Measurements from ENCODE around the gene PFDN1. TPM values are rescaled to one million over a fixed set of nuclear protein-coding genes. Genes with fewer than 3 reads are reported as not detected.

The PFDN1 gene
- total RNA-seq, 6 experiments from 2014 or later = 9.8 to 30.8 (median 14.7) TPM

DNA sequence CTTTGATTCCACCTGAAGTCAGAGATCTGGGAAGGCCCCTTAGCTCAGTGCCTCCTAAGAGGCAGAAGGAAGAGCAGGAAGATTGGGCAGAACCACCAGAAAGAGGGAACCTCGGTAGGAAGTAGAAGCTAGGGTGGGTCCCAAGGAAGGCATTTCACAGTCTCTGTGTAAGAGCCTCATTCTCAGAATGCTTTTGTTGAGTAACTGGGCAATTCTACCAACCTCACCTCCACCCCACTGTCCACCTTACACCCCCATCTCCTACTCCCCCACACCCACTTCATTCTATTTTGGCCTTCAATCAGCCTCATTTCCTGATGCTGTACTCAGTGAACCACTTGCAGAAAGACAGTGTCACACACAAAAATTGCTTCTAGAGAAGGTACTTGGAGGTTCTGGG lies 40.0 kb upstream of the PFDN1 start:
- no peak for ATAC-seq
- Histone ChIP-seq H3K4me3 (no peak overlapping the region), H3K27ac (no peak overlapping the region)

DNA sequence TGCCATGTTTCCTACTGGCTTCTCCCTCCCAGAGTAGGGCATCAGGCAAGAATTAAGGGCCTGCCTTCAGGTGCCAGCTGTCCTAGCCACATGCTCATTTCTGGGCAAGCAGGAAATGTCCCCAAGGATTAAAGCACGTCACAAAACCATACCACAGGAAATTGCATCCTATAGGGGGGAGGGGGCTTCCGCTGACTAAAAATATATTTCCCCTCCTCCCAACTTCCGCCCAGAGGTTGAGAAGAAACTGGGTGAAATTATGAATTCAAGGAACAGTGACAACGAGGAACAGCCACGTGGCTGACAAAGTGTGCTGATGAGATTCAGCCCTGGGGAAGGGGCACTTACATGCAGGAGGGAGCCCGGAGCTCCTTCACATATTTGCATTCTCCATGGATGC lies 39.4 kb upstream of the PFDN1 start:
- peak in 1 of 4 donors; percentile 4 for ATAC-seq
- H3K27ac ChIP-seq = no peak overlapping the region
- no peaks in the 10 kb centered on the region for H3K36me3 ChIP-seq
- H3K27me3 ChIP-seq = no peaks in the 10 kb centered on the region
- H3K4me3 ChIP-seq = no peak overlapping the region
- TF ChIP-seq POLR2A (IDR thresholded peaks at IDR 0.05) = no peak
- TF ChIP-seq CTCF (IDR thresholded peaks at IDR 0.05) = no peak
- no peaks in the 10 kb centered on the region for H3K9me3 ChIP-seq
- no peak for DNase-seq
- intact Hi-C loops (cut with DNase I) = loop anchor here in 1 of 2 donors (5.0 kb wide), 1 partner anchor 100 kb away; no protein-coding TSS in a partner anchor
- H3K4me1 ChIP-seq = peaks cover 0 to 20% (median 3%) of the 10 kb centered on the region in 4 donors
- 56% methylated on average over 4 of the region's 6 CpGs for WGBS (ENCODE audit: insufficient coverage, low coverage, low lambda C conversion rate, missing lambda C conversion rate)

More for the DNA sequence above, 40.0 kb upstream of the PFDN1 start:
- no peak for TF ChIP-seq CTCF (IDR thresholded peaks at IDR 0.05)
- no peak for TF ChIP-seq POLR2A (IDR thresholded peaks at IDR 0.05)
- no peak for DNase-seq
- Histone ChIP-seq H3K4me1 (peaks cover 0 to 22% (median 5%) of the 10 kb centered on the region in 4 donors), H3K36me3 (no peaks in the 10 kb centered on the region), H3K9me3 (no peaks in the 10 kb centered on the region), H3K27me3 (no peaks in the 10 kb centered on the region)
- intact Hi-C loops (cut with DNase I) = loop anchor here in 1 of 2 donors (5.0 kb wide), 1 partner anchor 101 kb away; no protein-coding TSS in a partner anchor
- 60% methylated on average over 1 of the region's 1 CpG for WGBS (ENCODE audit: insufficient coverage, low coverage, low lambda C conversion rate, missing lambda C conversion rate)

DNA sequence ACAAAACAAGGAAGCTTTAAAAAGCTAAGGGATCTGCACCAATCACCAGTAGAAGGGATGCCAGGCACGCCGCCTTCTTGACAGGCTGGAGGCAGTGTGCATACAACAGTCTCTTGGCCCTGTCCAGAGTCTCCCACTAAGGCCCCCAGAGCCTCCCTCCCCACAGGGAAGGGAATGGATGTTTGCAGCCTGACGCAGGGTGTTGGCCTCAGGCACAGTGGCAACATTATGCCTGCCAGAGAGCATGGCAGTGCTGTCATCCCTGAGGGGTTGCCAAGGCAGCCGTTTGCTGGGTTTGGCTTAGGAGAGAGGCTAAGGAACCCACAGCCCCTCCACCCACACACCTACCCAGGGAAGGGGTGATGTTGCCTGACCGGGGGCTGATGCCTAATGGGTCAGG lies 38.7 kb upstream of the PFDN1 start:
- Histone ChIP-seq H3K27me3 (no peaks in the 10 kb centered on the region), H3K9me3 (no peaks in the 10 kb centered on the region), H3K27ac (no peak overlapping the region), H3K4me3 (no peak overlapping the region), H3K4me1 (peaks cover 0 to 15% (median 0%) of the 10 kb centered on the region in 4 donors), H3K36me3 (no peaks in the 10 kb centered on the region)
- no peak for ATAC-seq
- no peak for TF ChIP-seq POLR2A (IDR thresholded peaks at IDR 0.05)
- no peak for TF ChIP-seq CTCF (IDR thresholded peaks at IDR 0.05)
- no CpG with 5 or more reads among the region's 5 CpGs for WGBS (ENCODE audit: insufficient coverage, low coverage, low lambda C conversion rate, missing lambda C conversion rate)
- intact Hi-C loops (cut with DNase I) = loop anchor here in 1 of 2 donors (5.0 kb wide), 1 partner anchor 99 kb away; no protein-coding TSS in a partner anchor
- no peak for DNase-seq

- Histone ChIP-seq H3K4me1 (peaks cover 0 to 16% (median 0%) of the 10 kb centered on the region in 4 donors), H3K4me3 (no peak overlapping the region), H3K9me3 (no peaks in the 10 kb centered on the region), H3K27ac (no peak overlapping the region), H3K36me3 (no peaks in the 10 kb centered on the region), H3K27me3 (no peaks in the 10 kb centered on the region)
- no peak for ATAC-seq
- no peak for DNase-seq
- TF ChIP-seq CTCF (IDR thresholded peaks at IDR 0.05) (no peak), POLR2A (IDR thresholded peaks at IDR 0.05) (no peak)
- intact Hi-C loops (cut with DNase I) = loop anchor here in 1 of 2 donors (5.0 kb wide), 1 partner anchor 98 kb away; no protein-coding TSS in a partner anchor
Measured at GRCh38 chr5:140340605-140341121, 37.8 kb upstream of the PFDN1 start.
